SW480 (cell line): ENCODE results near the gene BRAT1.
"Not testable (repeated sequence)": the region's sequence is repeated elsewhere in the genome, so short reads cannot be mapped to it uniquely, and the experiment has no call there.

Experiments used
- DNase-seq: peaks from one replicate; pipeline ENCODE4 v3.0.0-alpha.2; 2016; ENCODE audit warnings: low spot score

BRAT1 gene

DNA sequence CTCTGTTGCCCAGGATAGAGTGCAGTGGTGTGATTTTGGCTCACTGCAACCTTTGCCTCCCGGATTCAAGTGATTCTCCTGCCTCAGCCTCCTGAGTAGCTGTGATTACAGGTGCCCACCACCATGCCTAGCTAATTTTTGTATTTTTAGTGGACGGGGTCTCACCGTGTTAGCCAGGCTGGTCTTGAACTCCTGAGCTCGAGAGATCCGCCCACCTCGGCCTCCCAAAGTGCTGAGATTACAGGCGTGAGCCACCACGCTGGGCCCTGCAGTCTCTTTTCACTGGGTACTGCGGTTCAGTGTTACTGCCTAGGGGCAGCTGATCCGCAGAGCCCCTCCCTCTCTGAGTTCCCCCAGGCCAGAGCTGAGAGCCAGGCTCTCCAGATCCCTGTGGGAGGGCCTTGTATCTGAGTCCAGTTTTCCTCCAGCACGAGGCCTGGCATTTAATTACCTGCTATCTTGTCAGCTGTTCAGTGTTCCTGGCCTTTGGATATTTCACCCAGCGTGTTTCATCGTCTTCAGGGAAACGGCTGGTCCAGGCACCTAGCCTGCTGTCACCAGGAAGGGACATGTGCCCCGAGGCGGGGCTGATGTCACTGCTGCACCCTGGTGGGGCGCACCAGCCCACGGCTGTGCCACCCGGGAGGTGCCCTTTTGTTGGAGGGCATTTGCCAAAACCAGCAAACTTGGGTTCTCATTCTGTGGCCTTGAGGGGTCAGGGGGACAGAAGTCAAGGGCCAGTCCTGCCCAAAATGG, 19.3 kb downstream of the BRAT1 start:
- not testable (repeated sequence) for DNase-seq

GRCh38 chr7:2534214-2534613, 21.1 kb downstream of the BRAT1 start:
- DNase-seq: not testable (repeated sequence)

- not testable (repeated sequence) for DNase-seq
Observed at GRCh38 chr7:2533566-2533965, 21.8 kb downstream of the BRAT1 start.

GRCh38 chr7:2532816-2533215, 22.5 kb downstream of the BRAT1 start:
- not testable (repeated sequence) for DNase-seq

GRCh38 chr7:2532199-2532772, 23.0 kb downstream of the BRAT1 start:
- DNase-seq: not testable (repeated sequence)

- DNase-seq: not testable (repeated sequence)
Observed at GRCh38 chr7:2531796-2532110, 23.6 kb downstream of the BRAT1 start.

- DNase-seq: peak; percentile 19
Observed at GRCh38 chr7:2530994-2531795, 24.1 kb downstream of the BRAT1 start.

- peak; percentile 72 for DNase-seq
Observed at GRCh38 chr7:2530071-2530987, 25.0 kb downstream of the BRAT1 start.

DNA sequence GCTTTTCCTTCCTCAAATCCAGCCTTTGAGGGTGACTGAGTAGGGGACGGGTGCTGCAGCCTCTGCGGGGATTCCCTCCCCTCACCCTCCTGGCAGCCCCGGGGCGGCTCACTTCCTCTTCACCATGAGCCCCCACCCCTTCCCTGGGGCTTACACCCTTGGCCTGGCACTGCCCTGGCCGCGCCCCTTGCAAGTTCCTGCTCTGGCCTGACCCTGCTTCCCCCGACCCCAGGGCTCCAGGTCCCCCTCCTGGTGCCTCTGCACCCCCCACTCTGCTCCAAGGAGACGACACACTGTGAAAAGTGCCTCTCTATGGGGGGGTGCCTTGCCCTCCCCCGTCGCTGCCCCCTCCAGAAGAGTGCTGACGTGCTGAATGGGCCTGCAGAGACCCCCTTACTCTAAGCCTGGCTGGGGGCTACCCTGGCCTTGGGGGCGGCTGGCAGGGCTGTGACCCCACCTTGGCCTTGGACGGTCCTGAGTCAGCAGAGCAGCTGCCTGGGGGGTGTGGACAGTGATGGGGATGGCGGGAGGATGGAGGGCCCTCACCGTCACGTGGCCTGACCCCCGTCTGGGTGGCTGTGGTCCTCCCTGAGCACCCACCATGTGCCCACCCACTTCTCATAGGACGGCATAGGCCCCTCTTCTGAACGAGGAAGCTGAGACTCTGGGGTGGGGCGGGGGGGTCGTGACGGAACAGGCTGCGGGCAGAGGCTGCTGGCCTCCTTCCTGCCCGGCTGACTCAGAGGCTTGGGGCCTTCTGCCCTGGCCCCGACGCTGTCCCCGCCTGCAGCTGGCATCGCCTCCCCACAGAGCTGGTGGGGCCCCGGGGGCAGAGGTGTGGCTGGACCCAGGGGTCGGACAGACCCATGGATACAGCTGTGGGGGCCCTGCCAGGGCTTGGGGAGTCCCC, 25.9 kb downstream of the BRAT1 start:
- DNase-seq: peak; percentile 73

DNA sequence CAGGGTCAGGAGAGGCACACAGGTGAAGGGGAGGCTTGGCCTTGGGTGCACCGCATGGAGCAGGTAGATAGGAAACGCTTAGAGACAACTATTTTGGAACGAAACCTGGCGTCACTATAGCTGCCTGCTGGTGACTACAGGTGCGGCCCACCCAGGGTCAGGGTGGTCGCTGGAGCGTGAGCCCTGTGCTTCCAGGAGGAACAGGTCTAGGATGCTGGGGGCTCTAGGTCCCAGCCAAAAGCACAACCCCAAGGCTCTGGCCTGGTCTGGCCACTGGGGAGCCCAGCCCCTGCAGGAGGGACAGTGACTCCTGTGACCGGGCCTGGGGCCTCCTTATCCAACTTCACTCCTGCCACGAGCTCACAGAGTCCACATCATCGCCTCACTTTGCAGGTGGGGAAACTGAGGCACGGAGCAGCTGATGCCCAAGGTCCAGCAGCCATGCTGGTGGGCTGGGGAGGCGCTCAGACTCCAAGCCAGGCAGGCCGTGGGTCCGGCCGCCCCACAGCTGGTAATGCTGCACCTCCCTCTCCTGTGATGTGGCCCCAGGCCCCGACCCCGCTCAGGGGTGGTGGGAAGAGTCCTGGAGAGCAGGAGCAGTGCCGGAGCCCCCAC, 26.7 kb downstream of the BRAT1 start:
- DNase-seq: no peak

- peak; percentile 77 for DNase-seq
Observed at GRCh38 chr7:2527505-2528467, 27.5 kb downstream of the BRAT1 start.

GRCh38 chr7:2526659-2527504, 28.4 kb downstream of the BRAT1 start:
- DNase-seq: peak; percentile 81

- peak; percentile 75 for DNase-seq
Observed at GRCh38 chr7:2525658-2526630, 29.4 kb downstream of the BRAT1 start.

DNA sequence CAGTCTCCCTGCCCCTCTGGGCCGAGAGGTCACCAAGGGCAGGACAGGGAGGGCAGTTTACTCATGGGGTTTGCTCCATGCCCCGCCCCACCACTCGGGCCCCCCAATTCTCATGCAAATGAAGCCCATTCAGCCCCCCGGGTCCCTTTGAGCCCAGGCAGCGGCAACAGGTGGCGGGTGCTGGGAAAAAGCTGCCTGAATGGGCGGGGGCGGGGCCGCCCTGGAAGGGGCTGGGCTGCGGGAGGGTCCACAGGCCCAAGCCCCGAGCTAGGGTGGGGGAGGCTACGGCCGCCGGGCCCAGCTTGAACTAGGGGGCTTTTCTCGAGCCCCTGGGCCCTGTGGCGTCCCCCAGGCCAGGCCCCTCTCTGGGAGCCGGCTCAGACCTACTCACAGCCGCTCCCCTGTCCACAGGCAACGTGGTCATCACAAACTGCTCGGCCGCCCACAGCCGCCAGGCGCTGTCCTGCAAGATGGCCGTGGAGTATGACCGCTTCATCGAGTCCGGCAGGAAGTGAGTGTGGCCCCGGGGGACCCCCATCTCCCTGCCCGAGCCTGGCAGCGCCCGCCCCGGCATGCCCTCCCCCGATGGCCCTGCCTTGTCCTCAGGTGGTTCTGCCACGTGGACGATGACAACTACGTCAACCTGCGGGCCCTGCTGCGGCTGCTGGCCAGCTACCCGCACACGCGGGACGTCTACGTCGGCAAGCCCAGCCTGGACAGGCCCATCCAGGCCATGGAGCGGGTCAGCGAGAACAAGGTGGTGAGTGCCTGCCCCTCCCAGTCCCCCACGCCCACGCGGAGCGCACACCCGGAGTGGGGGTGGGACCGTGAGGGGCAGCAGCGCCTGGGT, 30.3 kb downstream of the BRAT1 start:
- peak; percentile 19 for DNase-seq

- DNase-seq: peak; percentile 98
Observed at GRCh38 chr7:2523941-2524807, 31.1 kb downstream of the BRAT1 start.
